ENCODE results near the gene LGI2.

Gene LGI2

DNA sequence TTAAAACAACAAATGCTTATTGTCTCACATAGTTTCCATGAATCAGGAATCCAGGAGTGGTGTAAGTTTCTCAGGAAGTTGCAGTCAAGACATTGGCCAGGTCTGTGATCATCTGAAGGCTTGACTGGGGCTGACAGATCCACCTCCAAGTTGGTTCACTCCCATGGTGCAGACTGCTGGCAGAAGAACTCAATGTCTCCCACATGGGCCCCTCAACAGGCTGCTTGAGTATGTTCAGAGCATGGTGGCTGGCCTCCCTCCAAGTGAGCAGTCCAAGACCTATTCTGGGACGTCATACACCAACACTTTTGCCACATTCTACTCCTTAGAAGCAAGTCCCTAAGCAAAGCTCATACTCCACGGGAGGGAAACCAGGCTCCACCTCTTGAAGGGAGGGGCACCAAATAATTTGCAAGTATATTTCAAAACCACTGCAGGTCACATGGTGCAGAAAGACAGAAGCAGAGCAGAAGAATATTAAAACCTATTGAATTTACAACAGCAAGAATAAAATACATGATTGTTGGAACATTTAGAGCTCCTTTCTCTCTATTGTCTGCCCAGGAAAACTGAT, 35.3 kb downstream of the LGI2 start:
- no peak for DNase-seq (ENCODE audit: low spot score)

DNA sequence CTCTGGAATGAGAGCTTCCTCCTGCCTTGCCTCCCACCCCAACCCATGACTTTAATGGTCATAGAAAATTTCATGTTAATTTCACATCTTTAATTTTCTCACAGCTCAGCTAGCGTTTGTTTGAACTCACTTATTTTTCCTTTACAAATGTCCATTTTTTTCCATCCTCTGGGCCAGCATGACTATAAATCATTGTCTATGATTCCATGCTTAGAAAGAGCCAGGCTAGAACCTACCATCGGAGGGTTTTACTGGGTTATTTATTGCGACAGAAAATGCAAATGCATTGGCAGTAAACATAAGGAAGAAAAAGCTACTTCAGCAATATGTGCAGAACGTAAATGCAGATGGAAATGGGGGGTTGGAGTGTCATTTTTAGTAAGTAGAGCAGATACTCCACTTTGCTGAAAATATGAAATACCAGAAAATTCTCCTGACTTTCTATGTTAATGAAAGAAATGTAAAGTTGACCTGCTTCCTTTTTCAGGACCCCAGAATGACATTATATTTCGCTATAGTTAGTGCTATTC, 37.1 kb downstream of the LGI2 start:
- DNase-seq (ENCODE audit: low spot score), result no peak

DNA sequence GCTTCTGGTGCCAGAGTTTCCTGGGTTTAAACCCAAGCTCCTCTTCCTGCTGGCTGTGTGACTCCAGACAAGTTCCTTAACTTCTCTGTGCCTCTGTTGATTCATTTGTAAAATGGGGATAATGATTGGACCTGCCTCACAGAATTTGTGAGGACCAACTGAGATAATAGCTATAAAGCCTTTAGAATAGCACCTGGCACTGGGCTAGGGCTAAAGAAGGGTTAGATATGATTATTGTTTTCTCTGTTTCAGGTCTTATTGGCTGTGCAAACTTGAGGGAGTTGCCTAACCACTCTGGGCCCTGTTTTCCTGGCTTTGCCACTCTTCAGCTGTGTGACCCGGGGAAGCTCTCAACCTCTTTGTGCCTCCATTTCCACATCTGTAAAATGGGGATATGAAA, 37.8 kb downstream of the LGI2 start:
- DNase-seq (ENCODE audit: low spot score), result no peak

DNA sequence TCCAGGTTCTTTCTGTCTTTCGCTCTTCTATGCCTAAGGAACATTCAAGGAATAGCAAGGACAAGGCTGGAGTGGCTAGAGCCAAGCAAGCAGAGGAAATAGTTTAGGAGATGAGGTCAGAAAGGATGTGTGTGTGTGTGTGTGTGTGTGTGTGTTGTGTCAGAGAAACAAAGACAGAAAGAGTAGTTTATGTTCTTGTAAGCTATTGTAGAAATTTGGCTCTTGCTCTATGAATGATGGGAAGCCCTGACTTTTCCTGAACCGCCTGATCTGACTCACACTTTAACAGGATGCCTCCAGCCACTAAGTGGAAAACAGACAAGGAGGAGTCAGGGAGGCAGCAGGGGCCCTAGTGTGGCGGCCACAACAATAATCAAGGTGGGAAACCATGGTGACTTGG, 39.7 kb downstream of the LGI2 start:
- DNase-seq (ENCODE audit: low spot score), result no peak

DNA sequence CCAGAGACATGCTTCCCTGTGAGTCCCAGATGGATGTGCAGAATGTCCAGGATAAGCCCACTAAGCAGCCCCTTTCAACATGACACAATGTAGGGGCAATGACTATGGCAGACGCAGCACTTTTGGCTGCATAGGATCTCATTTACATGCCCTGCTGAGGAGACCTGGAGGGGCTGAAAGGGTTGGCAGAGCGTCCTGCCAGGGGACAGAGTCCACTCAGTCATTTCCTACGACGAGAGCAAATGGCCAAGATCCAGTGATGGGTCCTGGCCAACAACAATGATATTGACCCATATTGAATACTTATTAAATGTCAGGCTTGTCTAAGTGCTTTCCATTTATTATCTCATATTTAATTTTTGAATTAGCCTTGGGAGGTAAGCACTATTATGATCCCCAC, 41.4 kb downstream of the LGI2 start:
- no peak for DNase-seq (ENCODE audit: low spot score)

DNA sequence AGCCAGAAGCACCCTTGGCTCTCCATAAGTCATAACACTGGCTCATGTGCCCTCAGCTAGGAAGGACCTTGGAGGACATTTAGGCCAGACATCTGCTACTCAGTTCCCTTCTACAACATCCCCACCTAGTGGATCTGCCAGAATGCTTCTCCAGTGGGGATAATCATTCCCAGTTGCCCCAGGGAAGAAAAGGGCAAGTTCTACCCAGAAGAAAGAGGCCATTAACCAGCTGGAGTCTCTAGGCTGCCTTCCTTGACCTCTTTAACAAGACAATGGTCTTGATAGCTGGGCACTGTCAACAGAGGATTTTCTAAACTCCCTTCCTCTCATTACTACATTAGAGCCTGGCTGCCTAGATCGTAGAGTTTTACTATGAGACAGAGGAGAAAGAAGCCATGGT, 42.0 kb downstream of the LGI2 start:
- DNase-seq (ENCODE audit: low spot score), result no peak

DNA sequence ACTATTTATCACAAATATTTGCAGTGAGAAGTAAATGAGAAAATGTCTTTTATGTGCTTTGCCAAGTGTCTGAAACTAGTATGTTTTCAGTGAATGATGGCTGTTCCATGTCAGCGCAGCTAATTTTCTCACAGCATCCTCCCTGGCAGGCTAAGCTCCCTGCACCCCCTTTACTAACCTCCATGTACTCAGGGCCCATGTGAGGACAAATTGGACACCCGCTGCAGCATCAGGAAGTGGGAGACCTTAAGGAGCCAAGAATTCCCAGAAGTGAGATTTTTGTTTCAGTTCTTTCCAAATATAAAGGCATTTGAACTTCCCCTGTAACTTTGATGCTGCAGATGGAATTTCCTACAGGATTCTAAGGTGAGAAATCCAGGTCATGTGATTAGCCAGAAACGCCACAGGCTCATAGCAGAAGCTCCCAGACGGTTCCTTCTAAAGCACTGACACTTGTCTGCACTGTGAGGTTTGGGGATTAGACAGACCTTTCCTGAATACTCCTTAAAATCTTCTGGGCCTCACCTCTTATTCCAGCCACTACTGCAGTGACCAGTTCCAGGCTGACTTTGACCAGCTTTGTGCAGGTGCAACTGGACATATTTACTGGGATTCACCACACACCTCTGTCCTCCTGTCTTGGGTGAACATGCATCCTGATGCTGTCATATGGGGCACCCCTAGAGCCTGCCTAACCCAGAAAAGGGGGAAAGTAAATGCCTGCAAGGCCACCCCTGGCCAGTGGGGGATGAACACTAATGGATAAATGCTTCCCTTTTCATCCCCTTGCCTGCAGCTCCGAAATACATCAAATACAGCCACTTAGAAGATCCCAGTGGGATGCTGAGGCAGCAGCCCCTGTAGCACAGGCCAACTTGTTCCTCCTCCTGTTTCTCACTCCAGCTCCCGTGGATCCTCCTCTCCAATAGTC, 45.9 kb downstream of the LGI2 start:
- DNase-seq (ENCODE audit: low spot score), result no peak

DNA sequence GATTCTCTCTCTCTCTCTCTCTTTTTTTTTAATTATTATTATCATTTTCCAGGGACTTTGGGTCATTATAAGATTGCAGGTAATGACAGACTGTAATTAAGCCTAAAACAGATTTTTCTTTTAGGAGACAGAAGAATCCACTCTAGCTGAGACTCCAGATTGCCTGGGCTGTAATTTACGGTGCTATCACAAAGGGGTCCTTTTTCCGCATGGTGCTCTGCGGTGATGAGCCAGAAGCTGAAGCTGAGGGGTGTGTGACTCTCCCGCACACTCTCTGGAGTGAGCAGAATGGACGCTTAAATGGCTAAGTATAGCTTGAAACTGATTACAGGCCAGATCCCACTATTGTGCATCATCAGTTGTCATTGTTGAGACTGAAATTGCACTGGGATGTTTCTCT, 50.0 kb downstream of the LGI2 start:
- DNase-seq (ENCODE audit: low spot score), result no peak

DNA sequence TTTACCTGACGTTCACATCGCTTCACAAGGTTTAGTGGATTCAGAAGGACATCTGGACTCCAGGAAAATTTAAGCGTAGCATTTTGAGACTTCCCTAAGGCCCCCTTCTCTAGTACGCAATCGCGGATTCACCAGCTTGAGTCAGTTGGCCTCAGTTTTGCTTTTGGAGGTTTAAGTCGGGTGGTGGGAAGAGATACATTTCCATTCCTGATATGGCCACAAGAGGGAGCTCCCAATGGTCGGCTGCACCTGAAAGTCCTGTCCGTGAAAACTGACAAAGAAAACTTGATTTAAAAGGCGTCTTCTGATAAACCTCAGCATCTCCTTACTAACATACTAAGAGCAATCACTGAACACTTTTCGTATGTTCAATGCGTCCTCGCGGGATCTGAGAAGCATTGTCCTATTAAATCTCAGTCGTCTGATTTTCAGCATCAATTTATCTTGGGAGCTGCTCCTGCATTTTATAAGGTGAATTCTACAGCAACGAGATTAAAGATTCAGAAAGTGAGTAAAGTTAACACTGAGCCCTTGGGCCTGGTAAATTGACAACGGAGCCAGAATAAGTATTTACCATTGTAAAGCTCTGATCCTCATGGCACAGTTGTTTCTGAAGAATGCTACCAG, 50.6 kb downstream of the LGI2 start:
- peak; percentile 64 for DNase-seq (ENCODE audit: low spot score)

DNA sequence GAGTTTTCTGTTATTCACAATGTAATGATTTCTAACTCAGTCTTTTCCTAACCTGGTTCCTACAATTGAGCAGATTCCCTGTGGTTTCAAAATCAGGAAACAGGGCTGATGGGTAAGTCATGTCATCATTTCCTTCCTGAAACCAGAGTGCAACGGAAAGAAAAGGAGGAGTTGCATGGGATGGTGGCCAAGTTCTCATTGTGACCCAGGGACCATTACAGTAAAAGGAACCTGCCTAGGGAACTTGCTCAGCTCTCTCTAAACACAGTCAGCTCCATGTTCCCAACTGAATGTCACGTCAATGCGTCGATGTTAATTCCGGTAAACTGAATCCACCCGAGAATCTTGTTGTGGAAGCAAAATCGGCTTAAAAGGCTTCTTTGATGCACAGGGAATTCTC, 51.2 kb downstream of the LGI2 start:
- no peak for DNase-seq (ENCODE audit: low spot score)

DNA sequence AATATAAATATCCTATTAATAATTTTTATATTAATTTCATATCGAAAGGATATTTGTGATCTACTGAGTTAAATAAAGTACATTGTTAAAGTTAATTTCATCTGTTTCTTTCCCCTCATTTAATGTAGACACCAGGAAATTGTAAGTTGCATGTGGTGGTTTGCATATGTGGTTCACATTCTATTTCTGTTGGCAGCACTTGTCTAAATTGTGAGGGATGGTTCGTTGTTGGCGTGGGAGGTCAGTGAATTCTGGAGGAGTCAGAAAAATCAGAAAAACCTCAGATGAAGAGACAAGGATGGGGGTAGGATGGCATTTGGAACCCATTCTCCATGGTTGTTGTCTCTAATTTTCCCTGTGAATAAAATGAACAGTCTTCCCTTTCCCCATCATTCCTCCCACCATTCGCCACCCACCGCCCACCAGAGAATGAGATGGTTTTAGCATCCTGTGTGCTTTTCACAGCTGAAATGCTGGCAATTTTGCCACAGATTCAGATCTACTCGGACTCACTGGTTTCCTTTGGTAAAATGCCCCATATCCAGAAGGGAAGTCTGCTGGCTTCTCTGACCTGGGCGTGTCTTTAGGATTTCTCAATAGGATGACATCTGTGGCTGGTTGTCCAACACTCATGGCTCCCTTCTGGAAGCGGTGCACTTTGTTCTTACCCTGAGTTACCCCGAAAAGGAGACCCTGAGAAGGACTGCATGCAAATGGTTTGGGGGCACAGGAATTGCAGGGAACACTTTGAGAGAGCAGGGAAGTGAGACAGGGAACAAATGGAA, 52.3 kb downstream of the LGI2 start:
- DNase-seq (ENCODE audit: low spot score), result no peak

DNA sequence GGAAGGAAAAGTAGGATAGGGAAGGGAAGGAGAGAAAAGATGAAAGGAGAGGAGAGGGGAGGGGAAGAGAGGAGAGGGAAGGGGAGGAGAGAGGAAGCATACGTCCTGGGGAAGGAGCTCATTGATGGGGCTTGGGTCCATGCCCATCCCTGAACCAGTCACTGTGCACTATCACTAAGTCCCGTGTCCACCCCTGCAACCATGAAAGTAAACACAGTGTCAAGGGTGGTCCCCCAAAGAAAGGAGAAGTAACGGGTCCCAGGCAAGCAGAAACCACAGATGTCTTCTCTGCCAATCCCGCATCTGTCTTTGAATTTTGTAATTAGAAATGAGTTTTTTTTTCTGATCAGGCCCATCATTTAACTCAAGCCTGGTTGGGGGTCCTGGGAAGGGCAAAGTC, 55.2 kb downstream of the LGI2 start:
- DNase-seq (ENCODE audit: low spot score), result no peak

DNA sequence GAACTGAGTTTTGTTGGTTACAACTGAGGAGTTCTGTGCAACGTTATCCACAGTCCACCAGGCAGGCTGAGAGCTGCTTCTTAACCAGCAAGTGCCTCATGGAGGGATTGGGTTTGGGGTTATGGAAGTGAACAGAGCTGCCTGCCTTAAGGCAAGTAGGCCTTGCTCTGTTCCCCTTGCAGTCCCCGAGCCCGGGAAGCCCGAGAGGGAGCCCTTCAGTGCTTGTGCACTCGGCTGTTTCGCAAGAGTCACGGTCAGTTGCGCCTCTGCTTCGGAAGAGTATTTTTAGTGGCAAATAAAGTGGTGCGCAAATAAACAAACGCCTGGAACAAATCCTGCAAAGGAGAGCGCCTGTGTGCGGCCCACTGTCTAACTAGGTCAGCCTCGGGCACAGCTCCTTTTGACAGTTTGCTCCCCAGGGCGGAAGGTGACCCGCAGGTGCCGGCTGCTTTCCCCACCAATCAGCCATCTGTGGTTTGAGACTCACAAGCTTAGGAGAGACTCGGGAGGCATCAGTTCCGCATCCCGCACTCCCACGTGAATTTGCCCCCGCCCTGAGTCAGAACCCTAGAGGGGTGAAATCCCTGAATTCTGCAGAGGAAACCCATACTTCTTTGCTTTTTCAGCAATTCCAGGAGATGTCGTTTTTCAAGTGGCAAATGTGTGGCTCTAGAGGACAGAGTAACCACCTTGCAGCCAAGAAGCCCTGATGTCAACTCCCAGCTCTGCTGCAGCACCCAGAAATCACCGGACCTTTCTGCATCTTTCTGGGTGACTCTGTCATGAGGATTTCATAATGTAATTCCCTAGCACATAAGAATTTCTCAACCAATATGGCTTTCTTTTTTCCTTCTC, 56.8 kb downstream of the LGI2 start:
- no peak for DNase-seq (ENCODE audit: low spot score)

DNA sequence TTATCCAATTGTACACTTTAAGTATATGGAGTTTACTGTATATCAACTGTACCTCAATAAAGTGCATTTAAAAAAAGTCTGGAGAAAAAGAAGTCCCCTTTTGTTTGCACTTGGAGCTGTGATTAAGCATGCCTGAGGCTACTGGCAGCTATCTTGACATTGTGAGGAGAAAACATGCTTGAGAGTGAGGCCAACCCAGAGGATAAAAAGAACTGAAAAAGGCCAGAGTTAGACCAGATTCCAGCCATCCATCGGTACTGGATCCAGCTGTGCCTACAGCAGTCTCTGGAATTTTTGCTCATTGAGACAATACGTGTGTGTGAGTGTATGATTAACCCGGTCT, 57.4 kb downstream of the LGI2 start:
- no peak for DNase-seq (ENCODE audit: low spot score)

DNA sequence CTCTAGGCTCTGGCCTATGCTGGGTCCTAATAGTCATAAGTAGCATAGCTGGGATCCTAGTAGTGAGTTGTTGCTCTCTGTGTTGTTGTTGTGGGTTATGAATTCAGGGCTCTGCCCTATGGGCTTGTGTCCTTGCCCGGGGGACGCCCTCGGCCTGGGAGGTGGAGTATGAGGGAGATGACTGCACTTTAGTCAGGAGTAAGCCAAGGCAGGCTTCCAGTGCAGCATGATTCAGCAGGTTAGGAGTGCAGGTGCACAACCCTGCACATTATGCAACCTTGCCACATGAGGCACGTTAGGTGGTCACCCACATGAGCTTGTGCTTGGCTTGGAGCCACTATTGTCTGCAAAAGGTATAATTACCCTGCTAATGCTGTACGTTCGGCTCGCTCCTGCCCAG, 59.6 kb downstream of the LGI2 start:
- no peak for DNase-seq (ENCODE audit: low spot score)

DNA sequence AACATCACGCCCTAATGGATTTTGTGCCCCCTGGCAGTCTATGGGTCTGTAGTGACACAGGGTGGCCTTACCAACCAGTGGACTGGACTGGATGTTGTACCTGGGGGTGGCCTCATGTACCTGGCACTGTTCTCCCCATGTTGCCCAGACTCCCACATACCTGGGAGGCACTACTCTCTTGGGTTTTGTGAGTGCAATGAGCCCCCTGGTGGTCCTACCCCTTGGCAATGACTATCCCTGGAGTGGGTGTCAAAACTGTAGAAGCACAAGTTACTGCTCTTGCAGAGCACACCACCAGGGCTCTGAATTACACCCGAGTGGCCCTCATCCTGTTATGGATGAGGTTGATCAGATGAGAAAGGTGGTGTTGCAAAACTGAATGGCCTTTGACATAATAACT, 60.1 kb downstream of the LGI2 start:
- DNase-seq (ENCODE audit: low spot score), result no peak

DNA sequence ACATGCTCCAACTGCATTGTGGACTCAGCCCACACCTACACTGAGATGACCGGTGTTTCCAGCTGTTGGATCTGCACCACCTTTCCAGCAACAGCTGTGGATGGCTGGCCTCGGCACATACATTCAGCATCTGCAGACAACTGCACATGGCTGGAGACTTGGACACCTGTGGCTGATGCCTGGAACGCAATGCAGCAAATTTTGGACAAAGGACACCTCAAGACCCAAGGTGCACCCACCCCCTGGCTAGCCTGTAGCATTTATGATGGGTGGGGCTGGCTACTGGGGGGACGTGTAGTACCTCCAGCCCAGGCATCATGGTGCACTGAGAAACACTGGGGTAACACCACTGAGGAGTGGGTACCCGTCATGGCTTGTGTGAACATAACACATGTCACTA, 60.6 kb downstream of the LGI2 start:
- DNase-seq (ENCODE audit: low spot score), result no peak

DNA sequence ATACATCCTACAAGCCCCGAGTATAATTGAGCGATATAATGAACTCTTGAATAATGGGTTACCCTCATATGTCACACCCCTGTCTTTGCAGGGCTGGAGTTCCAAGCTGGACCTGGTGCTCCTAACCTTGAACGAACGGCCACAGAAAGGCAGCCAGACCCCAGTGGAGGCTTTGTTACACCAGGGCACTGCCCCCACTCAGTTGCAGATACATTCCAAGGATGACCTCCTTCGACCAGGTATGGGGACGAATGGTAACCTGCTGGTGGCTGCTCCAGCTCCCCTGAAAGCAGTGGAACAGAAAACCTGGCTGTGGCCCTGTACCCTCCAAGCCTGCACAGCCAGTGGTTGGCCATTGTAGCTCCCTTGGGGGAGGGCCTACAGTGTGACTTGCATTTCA, 61.3 kb downstream of the LGI2 start:
- no peak for DNase-seq (ENCODE audit: low spot score)

DNA sequence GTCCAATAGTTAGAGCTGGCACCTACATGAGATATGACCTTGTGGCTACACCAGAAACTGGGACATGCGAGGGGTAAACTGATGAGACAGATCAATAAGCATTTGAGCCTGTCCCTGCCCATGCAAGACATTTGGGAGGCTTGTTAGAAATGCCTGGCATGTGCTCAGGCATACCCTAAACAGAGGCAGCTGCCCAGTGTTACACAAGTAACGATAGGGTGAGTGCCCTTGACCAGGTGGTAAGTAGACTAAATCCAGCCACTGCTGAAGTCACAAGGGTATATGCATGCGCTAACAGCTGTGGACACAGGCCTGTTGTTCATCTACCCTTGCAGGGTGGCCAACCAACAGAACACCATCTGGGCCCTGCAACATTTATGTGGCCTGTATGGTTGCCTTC, 61.8 kb downstream of the LGI2 start:
- no peak for DNase-seq (ENCODE audit: low spot score)

DNA sequence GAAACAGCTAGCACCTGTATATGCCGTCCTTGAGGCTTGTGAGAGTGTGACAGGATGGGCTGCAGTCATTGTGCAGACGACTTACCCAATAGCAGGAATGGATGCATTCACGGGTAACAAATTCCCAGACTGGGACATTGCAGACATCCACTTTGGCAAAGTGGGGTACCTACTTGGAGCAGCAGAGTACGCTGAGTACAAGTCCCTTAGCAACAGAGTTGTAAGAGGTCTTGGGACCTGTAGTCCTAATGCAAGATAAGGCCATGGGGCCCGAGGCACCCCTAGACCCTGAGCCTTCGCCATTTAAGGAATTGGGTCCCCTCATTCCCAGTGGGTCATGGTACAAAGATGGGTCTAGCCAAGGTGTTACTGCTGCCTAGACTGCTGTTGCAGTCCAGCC, 62.5 kb downstream of the LGI2 start:
- no peak for DNase-seq (ENCODE audit: low spot score)

DNA sequence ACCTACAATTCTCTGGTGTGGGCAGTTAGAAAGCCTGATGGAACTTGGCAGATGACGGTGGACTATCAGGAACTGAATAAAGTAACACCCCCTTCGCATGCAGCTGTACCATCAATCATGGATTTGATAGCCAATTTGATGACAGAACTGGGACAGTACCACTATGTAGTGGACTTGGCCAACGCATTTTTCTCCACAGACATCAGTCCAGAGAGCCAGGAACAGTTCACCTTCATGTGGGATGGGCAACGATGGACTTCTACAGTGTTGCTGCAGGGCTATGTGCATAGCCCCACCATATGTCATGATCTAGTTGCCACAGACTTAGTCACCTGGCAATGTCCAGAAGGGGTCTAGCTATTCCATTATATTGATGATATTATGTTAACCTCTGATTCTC, 63.4 kb downstream of the LGI2 start:
- DNase-seq (ENCODE audit: low spot score), result no peak

DNA sequence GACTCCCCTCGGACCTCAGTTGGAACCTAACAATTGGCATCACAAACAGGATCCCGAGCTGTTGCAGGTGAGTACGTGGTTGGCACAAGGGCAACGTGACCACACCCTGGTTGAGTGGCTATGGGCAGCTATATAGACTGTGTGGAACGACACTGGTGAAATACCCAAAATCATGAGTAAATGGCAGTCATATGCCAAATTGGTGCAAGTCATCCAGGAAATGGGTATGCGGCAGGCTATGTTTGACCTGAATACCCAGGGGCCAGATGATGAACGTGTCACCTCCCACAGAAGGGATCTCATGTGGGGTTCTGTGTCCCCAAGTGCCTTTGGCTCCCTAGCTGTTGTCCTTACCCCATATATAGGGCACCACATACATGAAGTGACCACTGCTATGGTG, 64.7 kb downstream of the LGI2 start:
- DNase-seq (ENCODE audit: low spot score), result no peak

Data from germinal center (tissue), 1 donor.